HepG2 (cell line): Measurements from ENCODE around the gene GAS2. TPM values are rescaled to one million over a fixed set of nuclear protein-coding genes. Genes with fewer than 3 reads are reported as not detected.

Experiments used
- ATAC-seq: fragments of 200-7000 bp; cut with Tn5 transposase; 3 replicates; pipeline ENCODE4 v1.9.1; 2020; ENCODE audit warnings: mild to moderate bottlenecking, moderate library complexity
- BruUV-seq: library from RNA; stranded (reverse); fragments of 400-500 nt; replicated peaks from 2 replicates; lab custom pipeline; 2021; lab: Mats Ljungman, UMichigan
- CTCF ChIA-PET: fragments of 300-600 bp; formaldehyde crosslinking; extraction: SDS; loops from one replicate; lab custom pipeline; 2021; ENCODE audit warnings: low total read pairs, inconsistent platforms, low intra/inter-chr PET ratio; lab: Yijun Ruan, JAX
- POLR2A ChIA-PET: fragments of 350-600 bp; sonication (Branson Sonifier 250); formaldehyde crosslinking; loops from one replicate; lab custom pipeline; 2020; ENCODE audit warnings: antibody characterized with exemption, inconsistent platforms; lab: Yijun Ruan, JAX
- DNase-seq: peaks from one replicate; pipeline ENCODE4 v3.0.0-alpha.2; 2015; ENCODE audit warnings: low spot score
- FAIRE-seq: peaks from 3 replicates; lab custom pipeline; 2011; peaks lifted over from hg19 to GRCh38; lab: Jason Lieb, UNC
- H2AFZ ChIP-seq: one replicate; pipeline ENCODE4 v1.6.1; 2011; ENCODE audit warnings: low read length, inconsistent platforms
- H3K27ac ChIP-seq: fragments of 300-600 bp; 3 replicates; pipeline ENCODE4 v1.8.0; 2011; ENCODE audit warnings: mixed run types, mild to moderate bottlenecking, mixed read lengths, low read length, inconsistent platforms; ENCODE audit not compliant: insufficient read depth; ENCODE audit errors: extremely low read length
- H3K27me3 ChIP-seq, 2 experiments: fragments of 200-600 bp in 1 of 2; 2 replicates in 1 of 2; 3 replicates in 1 of 2; pipeline versions ENCODE4 v1.6.0 to v1.8.0; 2011; ENCODE audit warnings: low read length in 2 of 2, mild to moderate bottlenecking in 2 of 2, moderate library complexity in 2 of 2, inconsistent platforms in 1 of 2; ENCODE audit not compliant: insufficient read depth in 2 of 2, control insufficient read depth in 1 of 2
- H3K36me3 ChIP-seq, 2 experiments: fragments of 200-600 bp in 1 of 2; replicated peaks in 1 of 2; 2 replicates in 1 of 2; 3 replicates in 1 of 2; pipeline versions ENCODE4 v1.5.1 to v1.8.0; 2011; ENCODE audit warnings: low read length in 2 of 2, inconsistent platforms in 1 of 2; ENCODE audit not compliant: insufficient read depth in 2 of 2, control insufficient read depth in 1 of 2
- H3K4me1 ChIP-seq: 2 replicates; pipeline ENCODE4 v1.5.1; 2012; ENCODE audit warnings: low read length, inconsistent platforms; ENCODE audit not compliant: insufficient read depth
- H3K4me2 ChIP-seq: 2 replicates; pipeline ENCODE4 v1.6.0; 2011; ENCODE audit warnings: low read depth, low read length, inconsistent platforms
- H3K4me3 ChIP-seq, 3 experiments: fragments of 200-600 bp in 1 of 3; sonication (generic), shearing (Covaris generic) in 1 of 3; replicated peaks in 1 of 3; 2 replicates each; pipeline ENCODE4 v1.5.1; 2011 to 2016; ENCODE audit warnings: low read length in 3 of 3, inconsistent platforms in 2 of 3, low read depth in 2 of 3, mild to moderate bottlenecking in 2 of 3, control low read depth in 1 of 3, mixed read lengths in 1 of 3; ENCODE audit not compliant: insufficient read depth in 1 of 3
- H3K79me2 ChIP-seq: one replicate; pipeline ENCODE4 v1.6.1; 2011; ENCODE audit warnings: low read length, inconsistent platforms; ENCODE audit not compliant: insufficient read depth
- H3K9ac ChIP-seq: 2 replicates; pipeline ENCODE4 v1.6.0; 2011; ENCODE audit warnings: mild to moderate bottlenecking, low read depth, low read length, inconsistent platforms; ENCODE audit not compliant: insufficient read depth
- H3K9me3 ChIP-seq: 2 replicates; pipeline ENCODE4 v1.5.1; 2012; ENCODE audit warnings: mild to moderate bottlenecking, low read length
- H4K20me1 ChIP-seq: 2 replicates; pipeline ENCODE4 v1.6.0; 2011; ENCODE audit warnings: inconsistent platforms, mild to moderate bottlenecking, low read length, moderate library complexity; ENCODE audit not compliant: insufficient read depth
- FOXA3 ChIP-seq: IDR thresholded peaks from 2 replicates; pipeline ENCODE4 v1.6.1; 2016; ENCODE audit warnings: missing genetic modification reagents, missing compliant biosample characterization
- FOXO1 ChIP-seq: sonication (generic); formaldehyde crosslinking; IDR thresholded peaks from 2 replicates; pipeline ENCODE4 v1.4.0; 2020; ENCODE audit warnings: missing genetic modification reagents
- HDAC1 ChIP-seq: sonication (generic); formaldehyde crosslinking; IDR thresholded peaks from 2 replicates; pipeline ENCODE4 v1.5.1; 2020; ENCODE audit warnings: mild to moderate bottlenecking, missing genetic modification reagents
- MEIS1 ChIP-seq: sonication (generic); formaldehyde crosslinking; IDR thresholded peaks from 2 replicates; pipeline ENCODE4 v1.9.0; 2021; ENCODE audit warnings: mild to moderate bottlenecking, missing genetic modification reagents, moderate library complexity, borderline replicate concordance
- PHF21A ChIP-seq: sonication (generic); formaldehyde crosslinking; IDR thresholded peaks from 2 replicates; pipeline ENCODE4 v1.5.0; 2020; ENCODE audit warnings: mild to moderate bottlenecking, missing genetic modification reagents
- POGZ ChIP-seq: sonication (generic); formaldehyde crosslinking; IDR thresholded peaks from 2 replicates; pipeline ENCODE4 v1.4.0; 2020; ENCODE audit warnings: mild to moderate bottlenecking, missing genetic modification reagents
- ZC3H13 ChIP-seq: sonication (generic); formaldehyde crosslinking; IDR thresholded peaks from 2 replicates; pipeline ENCODE4 v1.8.1; 2023; ENCODE audit warnings: mild to moderate bottlenecking, missing genetic modification reagents, moderate library complexity
- ZFAT ChIP-seq: sonication (generic); formaldehyde crosslinking; conservative IDR thresholded peaks from 2 replicates; pipeline ENCODE4 v1.8.1; 2023; ENCODE audit warnings: missing genetic modification reagents, inconsistent platforms
- ZNF589 ChIP-seq: sonication (generic); formaldehyde crosslinking; conservative IDR thresholded peaks from 2 replicates; pipeline ENCODE4 v1.8.0; 2022; ENCODE audit warnings: mild to moderate bottlenecking, moderate library complexity, missing genetic modification reagents
- ZNF773 ChIP-seq: sonication (generic); formaldehyde crosslinking; IDR thresholded peaks from 2 replicates; pipeline ENCODE4 v1.4.0; 2020; ENCODE audit warnings: missing genetic modification reagents, borderline replicate concordance
- ZNF850 ChIP-seq: sonication (generic); formaldehyde crosslinking; conservative IDR thresholded peaks from 2 replicates; pipeline ENCODE4 v1.9.0; 2021; ENCODE audit warnings: mild to moderate bottlenecking, missing genetic modification reagents
- WGBS: methylation state at CpG from one replicate; pipeline ENCODE4 v1.1.6; 2017; ENCODE audit warnings: low lambda C conversion rate; 5-methylcytosine and 5-hydroxymethylcytosine counted together
- in situ Hi-C: cut with HindIII; loops from 2 replicates; pipeline ENCODE4 v1.10.0; 2017; ENCODE audit warnings: low pct_unique_long_range_greater_than_20kb; ENCODE audit not compliant: extremely low pct_ligation_motif_present
- intact Hi-C: fragments of 100-400 bp; cut with micrococcal nuclease; formaldehyde crosslinking; loops from one replicate; pipeline ENCODE4 v1.10.0; 2022; ENCODE audit not compliant: unreplicated experiment
- polyA plus RNA-seq, 8 experiments: library from polyadenylated mRNA; depleted of rRNA in 3 of 8; stranded (reverse) in 7 of 8; unstranded in 1 of 8; fragments of >200 nt; fragmentation: Illumina TruSeq in 4 of 8; extraction: Trizol in 4 of 8; gene quantifications; 2 replicates each; pipeline versions ENCODE4 v1.2.1 to v1.2.3, GENCODE V29; 2011 to 2016; ENCODE audit warnings: low read depth in 4 of 8, missing spikeins in 1 of 8, mixed read lengths in 1 of 8; ENCODE audit not compliant: insufficient read depth in 1 of 8
- total RNA-seq, 5 experiments: library from RNA; depleted of rRNA; stranded (reverse); fragments of >200 nt; fragmentation: Illumina TruSeq; extraction: Trizol; gene quantifications; 2 replicates each; pipeline ENCODE4 v1.2.3, GENCODE V29; 2016; ENCODE audit warnings: low read depth in 1 of 5
- TF ChIP-seq, protein P1 (sequence below): sonication (generic); formaldehyde crosslinking; IDR thresholded peaks from 2 replicates; pipeline ENCODE4 v1.4.0; 2020; ENCODE audit warnings: missing genetic modification reagents
- TF ChIP-seq, protein P2 (sequence below): IDR thresholded peaks from 2 replicates; pipeline ENCODE4 v1.6.1; 2016; ENCODE audit warnings: low read depth
- TF ChIP-seq, protein P3 (sequence below): sonication (generic); formaldehyde crosslinking; IDR thresholded peaks from 2 replicates; pipeline ENCODE4 v1.4.0; 2020; ENCODE audit warnings: missing genetic modification reagents
- TF ChIP-seq, protein P4 (sequence below): sonication (generic); formaldehyde crosslinking; IDR thresholded peaks from 2 replicates; pipeline ENCODE4 v1.5.0; 2020; ENCODE audit warnings: missing genetic modification reagents

GAS2 gene
- total and polyA plus RNA-seq, 2 of the 13 experiments (the other 11 are each of a cell fraction or from before 2014, with no cell fraction given): 26.0 to 85.1 TPM

DNA sequence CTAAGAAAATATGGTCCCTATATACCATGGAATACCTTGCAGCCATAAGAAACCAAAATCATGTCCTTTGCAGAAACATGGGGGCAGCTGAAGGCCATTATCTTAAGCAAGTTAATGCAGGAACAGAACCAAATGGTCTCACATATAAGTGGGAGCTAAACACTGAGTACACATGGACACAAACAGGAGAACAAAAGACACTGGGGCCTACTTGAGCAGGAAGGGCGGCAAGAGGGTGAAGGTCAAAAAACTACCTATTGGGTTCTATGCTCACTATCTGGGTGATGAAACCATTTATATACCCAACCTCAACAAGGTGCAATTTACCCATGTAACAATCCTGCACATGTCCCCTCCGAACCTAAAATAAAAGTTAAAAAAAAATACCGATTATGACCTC, 22.5 kb downstream of the GAS2 start (continued):
- TF ChIP-seq, protein P1, sequence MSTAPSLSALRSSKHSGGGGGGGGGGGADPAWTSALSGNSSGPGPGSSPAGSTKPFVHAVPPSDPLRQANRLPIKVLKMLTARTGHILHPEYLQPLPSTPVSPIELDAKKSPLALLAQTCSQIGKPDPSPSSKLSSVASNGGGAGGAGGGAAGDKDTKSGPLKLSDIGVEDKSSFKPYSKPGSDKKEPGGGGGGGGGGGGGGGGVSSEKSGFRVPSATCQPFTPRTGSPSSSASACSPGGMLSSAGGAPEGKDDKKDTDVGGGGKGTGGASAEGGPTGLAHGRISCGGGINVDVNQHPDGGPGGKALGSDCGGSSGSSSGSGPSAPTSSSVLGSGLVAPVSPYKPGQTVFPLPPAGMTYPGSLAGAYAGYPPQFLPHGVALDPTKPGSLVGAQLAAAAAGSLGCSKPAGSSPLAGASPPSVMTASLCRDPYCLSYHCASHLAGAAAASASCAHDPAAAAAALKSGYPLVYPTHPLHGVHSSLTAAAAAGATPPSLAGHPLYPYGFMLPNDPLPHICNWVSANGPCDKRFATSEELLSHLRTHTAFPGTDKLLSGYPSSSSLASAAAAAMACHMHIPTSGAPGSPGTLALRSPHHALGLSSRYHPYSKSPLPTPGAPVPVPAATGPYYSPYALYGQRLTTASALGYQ (CRISPR knock-in tag): no peak
- TF ChIP-seq ZC3H13 (CRISPR knock-in tag) (no peak), POGZ (CRISPR knock-in tag) (0 out of 2 replicates have a peak, but pooled peaks have one; percentile 38)
- TF ChIP-seq, protein P2, sequence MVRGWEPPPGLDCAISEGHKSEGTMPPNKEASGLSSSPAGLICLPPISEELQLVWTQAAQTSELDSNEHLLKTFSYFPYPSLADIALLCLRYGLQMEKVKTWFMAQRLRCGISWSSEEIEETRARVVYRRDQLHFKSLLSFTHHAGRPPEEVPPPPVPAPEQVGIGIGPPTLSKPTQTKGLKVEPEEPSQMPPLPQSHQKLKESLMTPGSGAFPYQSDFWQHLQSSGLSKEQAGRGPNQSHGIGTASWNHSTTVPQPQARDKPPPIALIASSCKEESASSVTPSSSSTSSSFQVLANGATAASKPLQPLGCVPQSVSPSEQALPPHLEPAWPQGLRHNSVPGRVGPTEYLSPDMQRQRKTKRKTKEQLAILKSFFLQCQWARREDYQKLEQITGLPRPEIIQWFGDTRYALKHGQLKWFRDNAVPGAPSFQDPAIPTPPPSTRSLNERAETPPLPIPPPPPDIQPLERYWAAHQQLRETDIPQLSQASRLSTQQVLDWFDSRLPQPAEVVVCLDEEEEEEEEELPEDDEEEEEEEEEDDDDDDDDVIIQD: peak; percentile 79; the same call in 1 of the 2 replicates

DNA sequence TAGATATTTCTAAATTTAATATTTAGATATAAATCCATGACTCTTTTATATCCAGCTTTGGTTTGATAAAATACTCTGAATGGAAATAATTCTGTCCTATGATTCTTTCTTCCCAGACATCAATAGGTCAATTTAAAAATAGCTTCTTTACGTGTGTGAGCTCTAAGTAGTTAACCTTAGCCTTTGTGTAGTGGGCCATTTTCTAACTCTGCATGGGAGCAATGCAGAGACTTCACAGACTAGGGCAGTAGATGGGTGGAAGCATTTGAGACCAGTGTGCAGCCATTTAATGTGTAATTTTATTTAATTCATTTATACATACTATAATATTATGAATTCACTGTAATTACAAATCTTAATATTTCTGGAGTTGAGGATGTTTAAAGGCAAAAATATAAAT, 23.8 kb downstream of the GAS2 start:
- Histone ChIP-seq H3K4me3 (no peak overlapping the region), H3K79me2 (no peaks in the 10 kb centered on the region), H3K27ac (no peak overlapping the region), H3K9ac (no peak overlapping the region), H2AFZ (no peak overlapping the region), H3K9me3 (no peaks in the 10 kb centered on the region), H4K20me1 (no peaks in the 10 kb centered on the region), H3K4me1 (peaks cover 24% of the 10 kb centered on the region), H3K27me3 (no peaks in the 10 kb centered on the region), H3K4me2 (no peak overlapping the region), H3K36me3 (peaks cover 3 to 4% of the 10 kb centered on the region in 2 experiments; a peak in 4 of 5 replicates)
- intact Hi-C loops: no loop called here
- ATAC-seq (no peak), FAIRE-seq (no peak), DNase-seq (no peak)
- 94% methylated on average over 1 of the region's 1 CpG for WGBS
- no TSS peak for BruUV-seq
- POLR2A ChIA-PET: no interaction called here
- CTCF ChIA-PET: no interaction called here
- in situ Hi-C loops: no loop called here
- TF ChIP-seq FOXA3 (no peak), PHF21A (CRISPR knock-in tag) (no peak), ZNF589 (CRISPR knock-in tag) (no peak), HDAC1 (CRISPR knock-in tag) (no peak), MEIS1 (CRISPR knock-in tag) (no peak), ZNF850 (no peak), ZNF773 (no peak), ZFAT (no peak), FOXO1 (no peak)
- TF ChIP-seq, protein P3, sequence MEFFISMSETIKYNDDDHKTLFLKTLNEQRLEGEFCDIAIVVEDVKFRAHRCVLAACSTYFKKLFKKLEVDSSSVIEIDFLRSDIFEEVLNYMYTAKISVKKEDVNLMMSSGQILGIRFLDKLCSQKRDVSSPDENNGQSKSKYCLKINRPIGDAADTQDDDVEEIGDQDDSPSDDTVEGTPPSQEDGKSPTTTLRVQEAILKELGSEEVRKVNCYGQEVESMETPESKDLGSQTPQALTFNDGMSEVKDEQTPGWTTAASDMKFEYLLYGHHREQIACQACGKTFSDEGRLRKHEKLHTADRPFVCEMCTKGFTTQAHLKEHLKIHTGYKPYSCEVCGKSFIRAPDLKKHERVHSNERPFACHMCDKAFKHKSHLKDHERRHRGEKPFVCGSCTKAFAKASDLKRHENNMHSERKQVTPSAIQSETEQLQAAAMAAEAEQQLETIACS: no peak
- TF ChIP-seq, protein P1 (CRISPR knock-in tag): no peak
- TF ChIP-seq, protein P4, sequence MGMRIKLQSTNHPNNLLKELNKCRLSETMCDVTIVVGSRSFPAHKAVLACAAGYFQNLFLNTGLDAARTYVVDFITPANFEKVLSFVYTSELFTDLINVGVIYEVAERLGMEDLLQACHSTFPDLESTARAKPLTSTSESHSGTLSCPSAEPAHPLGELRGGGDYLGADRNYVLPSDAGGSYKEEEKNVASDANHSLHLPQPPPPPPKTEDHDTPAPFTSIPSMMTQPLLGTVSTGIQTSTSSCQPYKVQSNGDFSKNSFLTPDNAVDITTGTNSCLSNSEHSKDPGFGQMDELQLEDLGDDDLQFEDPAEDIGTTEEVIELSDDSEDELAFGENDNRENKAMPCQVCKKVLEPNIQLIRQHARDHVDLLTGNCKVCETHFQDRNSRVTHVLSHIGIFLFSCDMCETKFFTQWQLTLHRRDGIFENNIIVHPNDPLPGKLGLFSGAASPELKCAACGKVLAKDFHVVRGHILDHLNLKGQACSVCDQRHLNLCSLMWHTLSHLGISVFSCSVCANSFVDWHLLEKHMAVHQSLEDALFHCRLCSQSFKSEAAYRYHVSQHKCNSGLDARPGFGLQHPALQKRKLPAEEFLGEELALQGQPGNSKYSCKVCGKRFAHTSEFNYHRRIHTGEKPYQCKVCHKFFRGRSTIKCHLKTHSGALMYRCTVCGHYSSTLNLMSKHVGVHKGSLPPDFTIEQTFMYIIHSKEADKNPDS (CRISPR knock-in tag): no peak
